Hepatocyte (in vitro differentiated cells): ENCODE measurements around the gene SERTAD2. TPM values are rescaled to one million over a fixed set of nuclear protein-coding genes. Genes with fewer than 3 reads are reported as not detected.

Source experiments
- DNase-seq: peaks from one replicate; pipeline ENCODE4 v3.0.0-alpha.2; 2016; ENCODE audit warnings: low spot score
- H2AFZ ChIP-seq: fragments of 200-600 bp; sonication (generic); 2 replicates; pipeline ENCODE4 v1.6.0; 2016; ENCODE audit warnings: antibody characterized with exemption, mild to moderate bottlenecking
- H3K27ac ChIP-seq: fragments of 200-600 bp; sonication (generic); 2 replicates; pipeline ENCODE4 v1.5.1; 2016; ENCODE audit warnings: mild to moderate bottlenecking
- H3K27me3 ChIP-seq: fragments of 200-600 bp; sonication (generic); 2 replicates; pipeline ENCODE4 v1.6.1; 2016
- H3K36me3 ChIP-seq: fragments of 200-600 bp; sonication (generic); replicated peaks from 2 replicates; pipeline ENCODE4 v1.5.1; 2016; ENCODE audit warnings: low read depth; ENCODE audit not compliant: insufficient read depth
- H3K4me1 ChIP-seq: fragments of 200-600 bp; sonication (generic); 2 replicates; pipeline ENCODE4 v1.5.1; 2016; ENCODE audit warnings: mild to moderate bottlenecking, moderate library complexity; ENCODE audit not compliant: insufficient read depth
- H3K4me2 ChIP-seq: fragments of 200-600 bp; sonication (generic); 2 replicates; pipeline ENCODE4 v1.6.0; 2016
- H3K4me3 ChIP-seq: fragments of 200-600 bp; sonication (generic); 2 replicates; pipeline ENCODE4 v1.5.1; 2016; ENCODE audit warnings: mild to moderate bottlenecking
- H3K79me2 ChIP-seq: fragments of 200-600 bp; sonication (generic); 2 replicates; pipeline ENCODE4 v1.6.0; 2017; ENCODE audit warnings: mild to moderate bottlenecking
- H3K9me2 ChIP-seq: fragments of 200-600 bp; sonication (generic); replicated peaks from 2 replicates; pipeline ENCODE4 v1.6.0; 2017; ENCODE audit warnings: mild to moderate bottlenecking; ENCODE audit not compliant: insufficient read depth
- H3K9me3 ChIP-seq: fragments of 200-600 bp; sonication (generic); 2 replicates; pipeline ENCODE4 v1.5.1; 2016; ENCODE audit warnings: low read depth, mild to moderate bottlenecking
- H4K20me1 ChIP-seq: fragments of 200-600 bp; sonication (generic); 2 replicates; pipeline ENCODE4 v1.6.0; 2016; ENCODE audit warnings: mild to moderate bottlenecking; ENCODE audit not compliant: insufficient read depth, poor library complexity, severe bottlenecking
- CTCF ChIP-seq: fragments of 200-600 bp; sonication (generic); IDR thresholded peaks from 2 replicates; pipeline ENCODE4 v1.5.1; 2016; ENCODE audit warnings: antibody characterized with exemption, mild to moderate bottlenecking; ENCODE audit not compliant: poor library complexity
- EZH2 ChIP-seq: fragments of 200-600 bp; sonication (generic); IDR thresholded peaks from 2 replicates; pipeline ENCODE4 v1.6.1; 2016; ENCODE audit warnings: antibody characterized with exemption, mild to moderate bottlenecking, borderline replicate concordance
- EZH2phosphoT487 ChIP-seq: fragments of 200-600 bp; sonication (generic); IDR thresholded peaks from one replicate; pipeline ENCODE4 v1.6.1; 2018; ENCODE audit warnings: antibody characterized with exemption, mild to moderate bottlenecking, low read depth, moderate library complexity; ENCODE audit not compliant: unreplicated experiment, severe bottlenecking
- WGBS: methylation state at CpG from one replicate; pipeline ENCODE4 v1.1.6; 2016; ENCODE audit warnings: low lambda C conversion rate; ENCODE audit errors: missing lambda C conversion rate; 5-methylcytosine and 5-hydroxymethylcytosine counted together
- polyA plus RNA-seq: library from polyadenylated mRNA; unstranded; fragments of >200 nt; fragmentation: Nextera tagmentation; extraction: Ambion mirVana; gene quantifications from 2 replicates; pipeline ENCODE4 v1.2.1, GENCODE V29; 2016
- total RNA-seq: library from RNA; depleted of rRNA; stranded (reverse); fragments of >200 nt; gene quantifications from 2 replicates; pipeline ENCODE4 v1.2.3, GENCODE V29; 2014

SERTAD2 gene
- total and polyA plus RNA-seq, 2 experiments from 2014 or later = 13.8 to 23.8 TPM

- H3K4me2 ChIP-seq = no peak overlapping the region
- H3K4me3 ChIP-seq = no peak overlapping the region
- no peaks in the 10 kb centered on the region for H3K27me3 ChIP-seq
- no peaks in the 10 kb centered on the region for H4K20me1 ChIP-seq
- H3K9me2 ChIP-seq = no peaks in the 10 kb centered on the region
- H3K9me3 ChIP-seq = no peaks in the 10 kb centered on the region
- TF ChIP-seq CTCF (no peak), EZH2 (no peak), EZH2phosphoT487 (no peak)
- no peak overlapping the region for H3K27ac ChIP-seq
- DNase-seq = no peak
- no peaks in the 10 kb centered on the region for H3K36me3 ChIP-seq
- 69% methylated on average over 25 of the region's 27 CpGs for WGBS
- H3K4me1 ChIP-seq = peaks cover 7% of the 10 kb centered on the region
- H3K79me2 ChIP-seq = peaks cover 3% of the 10 kb centered on the region
- no peak overlapping the region for H2AFZ ChIP-seq
Measured at GRCh38 chr2:64626963-64627760, 26.6 kb downstream of the SERTAD2 start.

- no peak overlapping the region for H2AFZ ChIP-seq
- no peaks in the 10 kb centered on the region for H3K9me2 ChIP-seq
- H3K27ac ChIP-seq = no peak overlapping the region
- H3K4me2 ChIP-seq = no peak overlapping the region
- H3K4me1 ChIP-seq = peaks cover 7% of the 10 kb centered on the region
- H3K27me3 ChIP-seq = no peaks in the 10 kb centered on the region
- no peaks in the 10 kb centered on the region for H3K9me3 ChIP-seq
- peaks cover 3% of the 10 kb centered on the region for H3K79me2 ChIP-seq
- H3K36me3 ChIP-seq = no peaks in the 10 kb centered on the region
- DNase-seq = no peak
- TF ChIP-seq CTCF = no peak
- TF ChIP-seq EZH2 = no peak
- TF ChIP-seq EZH2phosphoT487 = no peak
- H3K4me3 ChIP-seq = no peak overlapping the region
- no peaks in the 10 kb centered on the region for H4K20me1 ChIP-seq
- 87% methylated on average over 10 of the region's 10 CpGs for WGBS
Measured at GRCh38 chr2:64626146-64626809, 27.4 kb downstream of the SERTAD2 start.

GRCh38 chr2:64625299-64626145 lies 28.2 kb downstream of the SERTAD2 start:
- Histone ChIP-seq H3K36me3 (no peaks in the 10 kb centered on the region), H3K4me1 (peaks cover 7% of the 10 kb centered on the region), H3K9me2 (no peaks in the 10 kb centered on the region), H2AFZ (no peak overlapping the region), H3K27me3 (no peaks in the 10 kb centered on the region), H3K4me3 (no peak overlapping the region), H3K79me2 (peaks cover 3% of the 10 kb centered on the region), H4K20me1 (no peaks in the 10 kb centered on the region), H3K9me3 (no peaks in the 10 kb centered on the region), H3K27ac (no peak overlapping the region), H3K4me2 (no peak overlapping the region)
- TF ChIP-seq EZH2phosphoT487 (no peak), CTCF (no peak), EZH2 (no peak)
- no peak for DNase-seq
- 77% methylated on average over 7 of the region's 7 CpGs for WGBS
